HG03039 (cell line): Measurements from ENCODE around the gene TERC.
"Not testable (repeated sequence)": the region's sequence is repeated elsewhere in the genome, so short reads cannot be mapped to it uniquely, and the experiment has no call there.

Experiments
- ATAC-seq: cut with Tn5 transposase; IDR thresholded peaks from one replicate; pipeline ENCODE4 v1.9.1; 2021; ENCODE audit warnings: mild to moderate bottlenecking, moderate library complexity; ENCODE audit not compliant: unreplicated experiment

The TERC gene

DNA sequence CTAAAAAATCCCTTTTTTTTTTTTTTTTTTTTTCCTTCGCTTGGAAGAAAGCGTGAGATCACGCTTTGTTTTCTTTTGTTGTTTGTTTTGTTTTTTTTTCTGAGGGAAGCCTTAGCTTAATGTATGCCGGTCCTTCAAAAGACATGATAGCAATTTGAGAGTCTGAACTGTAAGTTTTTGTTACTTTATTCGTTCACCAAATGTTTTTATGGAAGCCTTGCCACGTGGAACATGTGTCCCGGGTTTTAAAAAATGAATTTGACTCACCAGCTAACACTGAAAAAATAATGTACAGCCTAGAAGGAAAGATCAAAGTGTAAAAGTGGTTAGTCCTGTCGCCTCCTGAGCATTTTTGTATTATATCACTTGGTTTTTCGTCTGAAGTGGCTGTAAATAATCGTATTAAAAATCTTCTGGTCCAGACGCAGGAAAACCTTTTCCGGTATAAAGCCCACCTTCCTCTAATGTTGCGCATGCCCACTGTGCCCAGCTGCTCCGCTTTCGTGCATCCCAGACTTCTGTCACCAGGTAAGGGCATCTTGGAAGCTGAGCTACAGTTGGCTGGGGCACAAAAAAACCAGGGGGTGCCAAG, 7.5 kb upstream of the TERC start:
- peak; percentile 7 for ATAC-seq

DNA sequence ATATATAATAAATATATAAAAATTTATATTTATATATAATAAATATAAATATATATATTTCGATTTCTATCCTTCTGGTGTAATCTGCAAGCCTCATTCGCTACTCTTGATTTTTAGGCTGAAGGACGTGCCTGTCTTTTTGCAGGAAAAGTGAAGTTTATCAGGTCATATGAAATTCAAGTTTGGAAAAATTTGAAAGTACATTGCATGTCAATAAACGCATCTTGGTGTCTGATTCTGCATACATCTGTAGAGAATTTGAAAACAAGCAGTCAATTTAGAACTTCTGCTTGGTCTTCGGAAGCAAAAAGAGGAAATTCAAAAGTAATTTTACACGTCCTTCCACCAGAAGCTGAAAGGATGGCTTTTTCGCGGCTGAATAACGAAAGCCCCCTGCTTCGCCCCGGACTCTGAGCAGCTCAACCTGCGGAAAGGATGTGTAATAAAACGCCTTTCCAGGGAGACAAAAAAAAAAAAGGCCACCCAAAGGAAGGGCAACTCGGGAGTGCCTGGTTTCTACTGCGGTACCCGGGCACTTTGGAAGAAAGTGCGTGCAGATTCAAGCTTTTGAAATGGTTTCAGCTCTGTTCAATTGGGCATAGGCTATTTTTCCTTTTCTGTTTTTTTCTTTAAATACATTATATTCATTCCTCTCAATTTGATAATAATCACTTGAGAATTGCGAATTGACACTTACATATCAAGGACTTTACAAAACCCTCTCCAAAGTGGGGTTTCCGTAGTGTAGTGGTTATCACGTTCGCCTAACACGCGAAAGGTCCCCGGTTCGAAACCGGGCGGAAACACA, 6.8 kb upstream of the TERC start:
- no peak for ATAC-seq

DNA sequence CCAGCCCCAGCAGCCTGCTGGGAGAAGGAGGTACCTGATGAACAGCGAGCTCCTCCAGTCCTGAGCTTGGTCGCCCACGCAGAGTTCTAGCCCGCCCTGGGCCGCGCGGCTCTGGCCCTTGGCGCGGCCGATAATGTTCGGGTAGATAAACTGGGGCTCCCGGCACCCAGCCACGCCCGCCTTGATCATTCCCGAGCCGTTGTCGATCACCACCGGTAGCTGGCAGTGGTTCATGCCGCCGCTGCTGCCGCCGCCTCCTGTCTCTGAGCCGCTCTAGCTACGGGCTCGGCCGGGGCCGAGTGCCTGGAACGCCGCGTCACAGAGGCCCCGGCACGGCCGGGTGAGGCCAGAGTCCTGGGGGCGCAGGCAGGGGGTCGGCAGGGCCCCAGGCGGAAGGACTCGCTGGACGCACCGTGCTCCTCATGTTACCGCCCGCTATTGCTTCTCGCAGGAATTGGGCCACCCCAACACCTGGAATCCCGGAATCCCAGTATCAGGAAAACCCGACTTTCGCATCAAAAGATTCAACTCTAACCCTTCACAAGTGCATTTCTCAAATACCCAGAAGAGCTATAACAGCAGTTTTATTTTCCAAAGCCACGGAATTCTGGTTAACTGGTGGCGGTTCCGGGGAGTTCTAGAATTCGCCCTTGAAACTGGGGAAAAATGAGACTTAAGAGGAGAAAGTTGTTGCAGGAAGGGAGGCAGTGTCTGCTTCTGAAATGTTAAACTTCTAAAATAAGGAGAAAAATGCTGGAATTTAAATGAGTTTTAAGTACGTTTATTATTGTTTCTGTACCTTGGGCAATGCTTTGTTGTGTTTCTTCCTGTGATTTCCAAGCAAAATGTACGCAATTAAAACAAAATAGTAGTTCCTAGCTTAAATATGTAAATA, 4.7 kb upstream of the TERC start, which contains the start of gene ACTRT3:
ACTRT3 (minus strand) TSS at position 275 of the 895 bp plus-strand sequence; CDS start at position 234, 41 bp downstream.
- peak; percentile 27 for ATAC-seq

DNA sequence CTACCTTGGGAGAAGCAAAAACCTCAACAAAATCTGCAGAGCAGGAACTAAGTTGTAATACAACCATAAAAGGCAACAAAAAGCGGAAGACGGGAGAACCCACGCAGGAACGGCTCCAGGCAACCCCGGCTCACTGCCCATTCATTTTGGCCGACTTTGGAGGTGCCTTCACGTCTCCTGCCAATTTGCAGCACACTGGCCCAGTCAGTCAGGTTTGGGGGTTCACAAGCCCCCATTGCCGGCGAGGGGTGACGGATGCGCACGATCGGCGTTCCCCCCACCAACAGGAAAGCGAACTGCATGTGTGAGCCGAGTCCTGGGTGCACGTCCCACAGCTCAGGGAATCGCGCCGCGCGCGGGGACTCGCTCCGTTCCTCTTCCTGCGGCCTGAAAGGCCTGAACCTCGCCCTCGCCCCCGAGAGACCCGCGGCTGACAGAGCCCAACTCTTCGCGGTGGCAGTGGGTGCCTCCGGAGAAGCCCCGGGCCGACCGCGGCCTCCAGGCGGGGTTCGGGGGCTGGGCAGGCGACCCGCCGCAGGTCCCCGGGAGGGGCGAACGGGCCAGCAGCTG, 463 bp downstream of the TERC start:
- peak; percentile 34 for ATAC-seq

DNA sequence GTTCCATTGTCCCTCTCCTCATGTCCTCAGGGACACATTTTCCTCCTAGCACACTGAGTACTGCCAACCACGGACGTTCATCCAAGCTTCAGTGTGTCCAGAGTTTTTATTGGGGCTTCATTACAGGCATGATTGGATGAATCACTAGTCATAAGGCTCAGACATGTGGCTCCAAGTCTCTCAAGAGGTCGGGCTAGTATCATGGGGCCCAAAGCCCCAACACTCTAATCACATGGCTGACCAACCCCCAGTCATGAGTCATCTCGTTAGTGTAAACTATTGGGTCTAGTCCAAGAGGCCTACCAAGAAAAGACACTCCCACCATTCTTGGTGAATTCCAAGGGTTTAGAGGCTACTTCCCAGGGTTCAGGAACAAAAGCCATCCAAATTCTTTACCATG, 4.4 kb downstream of the TERC start:
- no peak for ATAC-seq

DNA sequence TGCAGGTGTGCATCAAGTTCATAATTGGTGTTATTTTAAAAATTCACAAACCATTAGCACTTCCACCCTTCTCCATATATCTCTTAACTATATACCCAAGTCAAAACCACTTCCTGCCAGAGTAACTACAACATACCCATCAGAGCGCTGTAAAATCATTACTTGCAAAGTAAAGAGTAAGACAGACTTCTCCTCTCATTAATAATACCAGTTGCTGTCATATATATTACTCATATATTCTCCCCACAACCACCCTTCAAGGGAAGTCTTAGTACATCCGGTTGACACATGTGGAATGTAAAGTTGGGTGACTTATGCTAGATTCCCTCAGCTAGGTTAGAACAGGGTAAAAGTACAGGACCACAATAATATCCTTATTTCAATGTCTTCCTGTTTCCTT, 5.6 kb downstream of the TERC start:
- peak; percentile 44 for ATAC-seq

DNA sequence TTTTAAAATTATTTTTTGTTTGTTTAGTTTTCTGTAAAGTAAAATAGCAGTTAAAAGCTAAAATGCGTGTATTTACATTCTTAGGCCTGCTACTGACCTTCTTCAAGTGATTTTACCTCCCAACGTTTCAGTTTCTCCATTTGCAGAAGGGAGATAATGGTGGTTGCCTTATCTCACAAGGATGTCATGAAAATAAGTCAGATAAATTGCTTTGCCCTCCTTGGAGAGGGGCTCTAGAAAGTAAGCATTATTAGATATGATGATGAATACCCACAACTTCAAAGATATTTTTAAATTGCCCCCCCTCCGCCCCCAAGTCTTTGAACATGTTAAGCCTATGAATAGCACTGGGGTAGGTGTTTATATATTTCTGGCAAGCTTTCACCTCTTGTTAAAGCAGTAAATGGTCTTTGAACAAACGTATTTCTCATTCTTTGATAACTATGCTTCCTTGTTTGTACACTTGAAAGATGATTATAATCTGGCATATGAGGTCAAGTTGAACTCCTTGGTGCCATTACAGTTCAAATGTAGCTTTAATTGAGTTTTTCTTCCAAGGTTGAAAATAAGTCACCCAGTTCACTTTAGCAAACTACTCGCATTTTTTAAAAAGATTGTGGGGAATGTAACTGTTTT, 6.4 kb downstream of the TERC start:
- no peak for ATAC-seq

DNA sequence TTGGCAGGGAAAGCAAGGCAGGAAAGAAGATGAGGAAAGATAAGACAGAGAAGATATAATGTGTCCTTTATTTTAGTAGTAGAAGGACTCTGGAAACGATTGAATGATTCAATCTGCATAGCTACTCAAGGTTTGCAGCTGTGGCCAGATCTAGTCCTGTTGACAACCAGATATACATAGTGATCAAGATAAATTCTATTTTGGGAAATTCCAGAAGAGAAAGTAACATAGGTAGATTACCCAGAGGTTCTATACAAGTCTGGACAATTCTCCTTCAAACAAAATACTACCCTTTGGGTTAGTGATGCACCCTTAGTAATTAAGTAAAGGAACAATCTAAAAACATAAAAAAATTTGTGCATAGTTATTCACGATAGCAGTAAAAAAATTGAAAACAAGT, 9.4 kb downstream of the TERC start:
- ATAC-seq, result no peak

DNA sequence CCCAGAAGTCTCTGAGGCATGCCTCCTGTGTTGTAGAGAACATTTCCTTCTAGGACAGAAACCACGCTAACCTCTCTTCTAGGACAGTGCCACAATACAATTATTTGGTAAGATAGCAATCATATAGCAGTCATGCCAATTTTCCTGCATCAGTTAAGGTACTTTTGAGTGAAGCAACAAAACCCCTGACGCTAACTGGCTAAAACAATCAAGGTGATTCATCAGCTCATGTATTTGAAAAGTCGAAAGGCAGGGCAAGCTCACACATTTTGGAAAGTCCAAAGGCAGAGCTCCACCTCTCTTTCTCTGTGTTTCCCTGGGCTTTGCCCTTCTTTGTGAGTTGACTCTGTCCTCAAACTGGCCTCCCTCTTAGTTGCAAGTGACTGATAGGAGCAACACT, 10.1 kb downstream of the TERC start:
- no peak for ATAC-seq

DNA sequence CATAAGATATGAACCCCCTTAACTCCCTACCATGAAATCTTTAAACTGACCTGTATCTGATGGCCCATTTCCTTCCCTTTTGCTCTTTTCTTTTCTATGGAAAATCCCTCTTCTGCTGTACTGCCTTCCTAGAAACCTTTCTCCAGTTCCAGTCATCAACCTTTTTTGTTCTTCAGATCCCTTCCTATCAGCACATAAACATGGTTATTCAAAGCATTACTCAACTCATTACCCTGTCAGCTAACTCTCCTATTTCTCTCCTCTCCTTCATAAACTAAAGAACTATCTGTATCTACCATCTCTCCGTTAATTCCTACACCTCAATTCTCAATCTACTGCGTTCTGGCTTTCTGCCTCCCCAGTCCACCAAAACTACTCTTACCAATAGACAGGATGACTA, 13.0 kb downstream of the TERC start:
- ATAC-seq, result no peak

DNA sequence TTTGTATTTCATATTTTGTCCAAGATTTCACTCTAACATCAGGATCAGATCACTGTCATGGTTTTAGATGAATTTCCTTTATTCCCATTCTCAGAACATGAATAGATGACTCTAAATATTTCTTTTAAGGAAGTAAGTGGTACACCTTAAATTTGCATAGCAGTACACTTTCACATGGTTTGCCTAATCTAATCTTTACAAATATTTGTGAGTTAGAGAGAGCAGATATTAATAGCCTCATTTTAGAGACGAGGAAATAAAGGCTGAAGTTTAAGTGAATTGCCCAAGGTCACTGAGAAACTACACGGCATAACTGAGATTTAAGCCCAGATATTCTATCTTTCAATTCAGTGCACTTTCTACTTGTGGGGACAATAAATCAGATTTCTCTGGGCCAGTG, 14.2 kb downstream of the TERC start:
- ATAC-seq, result no peak

DNA sequence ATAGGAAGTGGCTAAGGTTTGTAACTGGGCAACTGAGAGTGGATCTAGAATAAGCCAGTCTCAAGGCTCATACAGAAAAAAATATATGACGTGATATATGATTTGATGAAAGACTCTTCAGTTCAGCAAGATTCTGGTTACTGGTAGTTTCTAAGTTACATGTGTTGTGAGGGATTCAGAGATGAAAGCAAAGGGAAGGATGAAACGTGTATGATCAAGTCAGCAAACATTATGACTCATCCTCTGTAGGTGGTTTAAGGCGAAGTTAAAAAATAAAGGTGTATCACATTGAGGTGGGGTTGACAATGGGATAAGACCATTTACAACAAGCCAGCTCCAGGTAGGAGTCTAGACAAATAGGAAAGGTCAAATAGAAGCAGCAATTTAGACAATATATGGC, 16.2 kb downstream of the TERC start:
- no peak for ATAC-seq

DNA sequence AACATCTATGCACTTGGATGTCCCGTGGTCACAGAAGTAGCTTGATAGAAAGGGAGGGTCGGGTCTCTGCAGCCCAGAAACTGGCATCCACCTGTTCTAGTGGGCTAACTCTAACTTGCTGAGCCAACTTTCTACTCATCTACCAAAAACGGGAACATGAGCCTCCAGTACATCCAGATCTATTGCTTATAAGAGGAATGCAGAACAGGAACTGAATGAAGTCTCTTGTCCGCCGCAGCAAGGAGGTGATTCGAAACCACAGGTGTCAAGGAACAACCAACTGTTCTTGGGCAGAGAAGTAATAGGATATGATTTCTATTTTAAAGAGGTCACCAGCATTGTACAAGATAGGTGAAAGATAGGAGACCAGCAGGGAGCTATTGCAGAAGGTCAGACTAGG, 17.9 kb downstream of the TERC start:
- no peak for ATAC-seq

DNA sequence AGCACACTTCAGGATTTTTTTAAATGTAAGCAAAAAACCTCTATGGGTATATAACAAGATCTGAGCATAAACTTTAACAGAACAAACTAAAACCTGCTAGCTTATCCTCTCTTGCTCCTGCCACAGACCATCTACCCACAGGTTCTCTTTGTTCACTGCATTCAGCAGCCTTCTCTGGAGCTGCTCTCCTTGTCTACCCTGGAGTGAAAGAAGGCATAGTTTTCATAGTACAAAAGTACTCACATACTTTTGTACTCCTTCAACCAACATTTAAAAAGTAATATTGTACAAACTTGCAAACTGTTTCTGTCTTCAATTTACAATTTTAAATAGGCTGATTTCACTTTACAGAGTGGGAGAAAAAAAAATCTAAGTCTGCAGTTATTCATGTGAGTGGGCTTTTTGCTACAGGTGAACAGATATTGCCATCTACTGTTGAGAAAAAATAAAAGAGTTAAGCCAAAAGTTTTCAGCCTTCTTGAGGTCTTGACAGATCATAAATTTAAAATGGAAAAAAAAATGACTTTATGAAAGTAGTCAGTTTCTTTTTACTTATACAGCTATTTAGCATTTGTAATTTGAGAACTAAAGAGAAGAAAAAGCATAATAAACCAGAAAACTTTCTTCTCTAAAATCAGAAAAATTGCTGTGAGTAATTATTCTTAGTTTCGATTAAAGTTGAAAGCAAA, 20.4 kb downstream of the TERC start:
- ATAC-seq, result no peak

DNA sequence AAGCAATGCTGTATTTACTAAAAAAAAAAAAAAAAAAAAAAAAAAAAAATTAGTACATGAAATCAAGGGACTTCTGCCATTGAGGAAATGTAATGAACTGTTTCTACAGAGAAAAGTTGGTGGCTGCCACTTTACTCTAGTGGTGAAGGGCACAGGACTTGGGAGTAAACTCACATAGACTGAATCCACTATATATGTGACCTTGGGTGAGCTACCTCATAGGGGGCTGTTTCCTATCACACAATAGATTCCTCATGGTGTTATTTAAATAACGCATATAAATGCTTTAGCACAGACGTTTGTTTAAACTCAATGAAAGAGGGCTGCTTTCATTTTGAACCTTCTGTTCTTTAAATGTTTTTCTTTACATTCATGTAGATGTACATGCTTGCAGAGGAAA, 25.8 kb downstream of the TERC start:
- no peak for ATAC-seq

DNA sequence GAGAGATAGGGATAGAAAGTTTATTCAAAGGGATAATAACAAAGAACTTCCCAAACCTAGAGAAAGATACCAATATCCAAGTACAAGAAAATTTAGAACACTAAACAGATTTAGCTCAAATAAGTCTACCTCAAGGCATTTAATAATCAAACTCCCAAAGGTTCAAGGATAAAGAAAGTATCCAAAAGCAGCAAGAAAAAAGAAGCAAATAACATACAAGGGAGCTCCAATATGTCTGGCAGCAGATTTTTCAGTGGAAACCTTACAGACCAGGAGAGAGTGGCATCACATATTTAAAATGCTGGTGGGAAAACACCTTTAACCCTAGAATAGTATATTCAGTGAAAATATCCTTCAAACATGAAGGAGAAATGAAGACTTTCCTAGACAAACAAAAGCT, 33.0 kb downstream of the TERC start:
- ATAC-seq, result not testable (repeated sequence)

DNA sequence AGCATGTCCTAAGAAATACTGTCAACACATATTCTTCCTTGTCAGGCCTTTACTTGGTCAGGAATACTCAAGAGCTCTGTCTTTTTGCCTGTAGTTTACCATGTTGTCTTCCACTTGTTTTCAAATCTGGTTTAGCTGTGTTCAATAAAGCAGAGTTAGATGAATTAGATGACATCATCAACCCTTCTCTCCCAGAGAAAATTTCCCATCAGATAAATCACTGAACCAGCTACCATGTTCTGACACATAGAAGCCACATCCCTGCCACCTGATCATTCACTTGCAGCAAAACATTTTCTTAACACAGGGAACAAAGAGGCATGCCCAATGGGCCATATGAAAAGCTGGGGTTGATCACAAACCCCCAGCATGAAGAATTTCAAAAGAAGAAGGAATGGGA, 42.1 kb downstream of the TERC start:
- ATAC-seq, result no peak

DNA sequence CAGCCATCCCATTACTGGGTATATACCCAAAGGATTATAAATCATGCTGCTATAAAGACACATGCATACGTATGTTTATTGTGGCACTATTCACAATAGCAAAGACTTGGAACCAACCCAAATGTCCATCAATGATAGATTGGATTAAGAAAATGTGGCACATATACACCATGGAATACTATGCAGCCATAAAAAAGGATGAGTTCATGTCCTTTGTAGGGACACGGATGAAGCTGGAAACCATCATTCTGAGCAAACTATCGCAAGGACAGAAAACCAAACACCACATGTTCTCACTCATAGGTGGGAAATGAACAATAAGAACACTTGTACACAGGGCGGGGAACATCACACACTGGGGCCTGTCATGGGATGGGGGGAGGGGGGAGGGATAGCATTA, 46.4 kb downstream of the TERC start:
- not testable (repeated sequence) for ATAC-seq
